HEK293 (cell line): Measurements from ENCODE around the gene RNASEH2A.
A peak's percentile ranks its signal among the peaks of the same experiment; 100 is the strongest.

Experiments used
- BCL11A ChIP-seq: fragments of 450-650 bp; formaldehyde crosslinking; IDR thresholded peaks from 2 replicates; pipeline ENCODE4 v1.5.1; 2016; ENCODE audit warnings: low read depth, missing biosample characterization, missing genetic modification characterization
- EGR2 ChIP-seq: fragments of 450-650 bp; formaldehyde crosslinking; IDR thresholded peaks from 2 replicates; pipeline ENCODE4 v1.5.1; 2016; ENCODE audit warnings: low read depth, missing biosample characterization, missing genetic modification characterization
- RBAK ChIP-seq: fragments of 450-650 bp; formaldehyde crosslinking; IDR thresholded peaks from 2 replicates; pipeline ENCODE4 v1.5.1; 2016; ENCODE audit warnings: missing biosample characterization, missing genetic modification characterization
- SP7 ChIP-seq: fragments of 450-650 bp; formaldehyde crosslinking; IDR thresholded peaks from 2 replicates; pipeline ENCODE4 v1.5.1; 2016; ENCODE audit warnings: missing biosample characterization, missing genetic modification characterization
- ZBTB7A ChIP-seq: fragments of 450-650 bp; formaldehyde crosslinking; IDR thresholded peaks from 2 replicates; pipeline ENCODE4 v1.5.1; 2016; ENCODE audit warnings: low read depth, missing biosample characterization, missing genetic modification characterization
- ZNF121 ChIP-seq: fragments of 450-650 bp; formaldehyde crosslinking; IDR thresholded peaks from 2 replicates; pipeline ENCODE4 v1.5.1; 2016; ENCODE audit warnings: missing biosample characterization, missing genetic modification characterization
- ZNF175 ChIP-seq: fragments of 450-650 bp; formaldehyde crosslinking; IDR thresholded peaks from 2 replicates; pipeline ENCODE4 v1.5.1; 2016; ENCODE audit warnings: missing biosample characterization, missing genetic modification characterization
- ZNF184 ChIP-seq: fragments of 450-650 bp; IDR thresholded peaks from 2 replicates; pipeline ENCODE4 v1.5.1; 2018; ENCODE audit warnings: missing biosample characterization, mild to moderate bottlenecking, missing genetic modification characterization
- ZNF202 ChIP-seq: fragments of 450-650 bp; formaldehyde crosslinking; IDR thresholded peaks from 2 replicates; pipeline ENCODE4 v1.5.1; 2016; ENCODE audit warnings: missing biosample characterization, missing genetic modification characterization, borderline replicate concordance
- ZNF391 ChIP-seq: fragments of 450-650 bp; formaldehyde crosslinking; IDR thresholded peaks from 2 replicates; pipeline ENCODE4 v1.5.1; 2016; ENCODE audit warnings: low read depth, missing biosample characterization, missing genetic modification characterization, borderline replicate concordance
- ZNF623 ChIP-seq: fragments of 450-650 bp; formaldehyde crosslinking; IDR thresholded peaks from 2 replicates; pipeline ENCODE4 v1.5.1; 2016; ENCODE audit warnings: missing biosample characterization, missing genetic modification characterization
- ZNF677 ChIP-seq: fragments of 450-650 bp; IDR thresholded peaks from 2 replicates; pipeline ENCODE4 v1.5.0; 2018; ENCODE audit warnings: missing biosample characterization, mild to moderate bottlenecking, missing genetic modification characterization, moderate library complexity
- ZNF791 ChIP-seq: fragments of 450-650 bp; formaldehyde crosslinking; IDR thresholded peaks from 2 replicates; pipeline ENCODE4 v1.5.1; 2016; ENCODE audit warnings: missing biosample characterization, missing genetic modification characterization
- TF ChIP-seq, protein P1 (sequence below): fragments of 450-650 bp; formaldehyde crosslinking; IDR thresholded peaks from 2 replicates; pipeline ENCODE4 v1.5.1; 2016; ENCODE audit warnings: missing biosample characterization, missing genetic modification characterization
- TF ChIP-seq, protein P2 (sequence below): fragments of 450-650 bp; formaldehyde crosslinking; IDR thresholded peaks from 2 replicates; pipeline ENCODE4 v1.5.1; 2017; ENCODE audit warnings: missing biosample characterization, mild to moderate bottlenecking, missing genetic modification characterization, moderate library complexity
- TF ChIP-seq, protein P3 (sequence below): fragments of 450-650 bp; formaldehyde crosslinking; IDR thresholded peaks from 2 replicates; pipeline ENCODE4 v1.5.1; 2016; ENCODE audit warnings: missing biosample characterization, missing genetic modification characterization
- TF ChIP-seq, protein P4 (sequence below): fragments of 450-650 bp; formaldehyde crosslinking; IDR thresholded peaks from 2 replicates; pipeline ENCODE4 v1.5.0; 2017; ENCODE audit warnings: missing biosample characterization, missing genetic modification characterization, borderline replicate concordance
- TF ChIP-seq, protein P5 (sequence below): fragments of 450-650 bp; formaldehyde crosslinking; IDR thresholded peaks from 2 replicates; pipeline ENCODE4 v1.5.1; 2016; ENCODE audit warnings: missing biosample characterization, missing genetic modification characterization, low read depth
- TF ChIP-seq, protein P6 (sequence below): fragments of 450-650 bp; formaldehyde crosslinking; IDR thresholded peaks from 2 replicates; pipeline ENCODE4 v1.5.1; 2016; ENCODE audit warnings: missing biosample characterization, missing genetic modification characterization

The RNASEH2A gene

DNA sequence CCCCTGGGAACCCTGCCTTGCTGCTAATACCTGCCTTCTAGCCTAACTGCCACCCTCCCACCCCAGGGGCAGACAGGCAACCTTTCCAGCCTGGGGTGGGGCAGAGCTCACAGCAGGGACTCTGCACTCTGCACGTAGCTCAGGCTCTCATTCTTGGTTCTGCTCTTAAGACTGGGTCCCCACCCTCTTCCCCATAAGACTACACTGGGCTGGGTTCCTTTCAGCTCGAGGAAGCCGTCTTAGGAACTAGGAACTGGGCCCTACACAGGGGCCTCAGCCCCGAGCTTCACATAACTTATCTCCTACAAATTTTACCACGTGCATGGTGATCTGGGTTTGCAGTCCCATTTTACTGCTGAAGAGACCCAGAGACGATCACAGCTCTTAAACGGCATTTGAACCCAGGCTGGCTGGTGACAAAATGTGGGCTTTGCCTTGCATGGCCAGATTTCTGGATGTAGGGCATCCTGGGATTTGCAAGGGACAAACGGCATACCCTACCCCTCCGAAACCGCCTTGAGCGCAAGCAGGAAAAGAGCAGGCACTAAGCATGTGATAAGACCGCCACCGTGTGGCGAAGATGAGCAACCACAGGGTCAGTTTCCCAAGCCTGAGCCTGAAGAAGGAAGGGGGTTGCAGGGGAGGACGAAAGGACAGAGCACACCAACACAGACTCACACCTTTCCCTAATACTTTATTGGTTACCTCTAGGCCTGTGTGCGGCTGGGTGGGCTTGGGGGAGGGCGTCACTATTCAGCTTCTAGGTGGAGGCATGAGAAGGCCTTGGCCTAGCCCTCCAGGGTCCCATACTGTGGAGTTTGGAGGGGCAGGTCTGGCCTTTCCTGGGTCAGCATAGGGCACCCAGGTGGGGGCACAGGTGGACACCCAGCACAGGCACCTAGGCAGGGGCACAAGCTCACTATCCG is 10.0 kb upstream of the RNASEH2A start (continued):
- TF ChIP-seq, protein P1, sequence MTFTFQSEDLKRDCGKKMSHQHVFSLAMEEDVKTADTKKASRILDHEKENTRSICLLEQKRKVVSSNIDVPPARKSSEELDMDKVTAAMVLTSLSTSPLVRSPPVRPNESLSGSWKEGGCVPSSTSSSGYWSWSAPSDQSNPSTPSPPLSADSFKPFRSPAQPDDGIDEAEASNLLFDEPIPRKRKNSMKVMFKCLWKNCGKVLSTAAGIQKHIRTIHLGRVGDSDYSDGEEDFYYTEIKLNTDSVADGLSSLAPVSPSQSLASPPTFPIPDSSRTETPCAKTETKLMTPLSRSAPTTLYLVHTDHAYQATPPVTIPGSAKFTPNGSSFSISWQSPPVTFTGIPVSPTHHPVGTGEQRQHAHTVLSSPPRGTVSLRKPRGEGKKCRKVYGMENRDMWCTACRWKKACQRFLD (tag by site-specific recombination) = no peak
- no peak for TF ChIP-seq ZNF677 (tag by site-specific recombination)
- TF ChIP-seq, protein P2, sequence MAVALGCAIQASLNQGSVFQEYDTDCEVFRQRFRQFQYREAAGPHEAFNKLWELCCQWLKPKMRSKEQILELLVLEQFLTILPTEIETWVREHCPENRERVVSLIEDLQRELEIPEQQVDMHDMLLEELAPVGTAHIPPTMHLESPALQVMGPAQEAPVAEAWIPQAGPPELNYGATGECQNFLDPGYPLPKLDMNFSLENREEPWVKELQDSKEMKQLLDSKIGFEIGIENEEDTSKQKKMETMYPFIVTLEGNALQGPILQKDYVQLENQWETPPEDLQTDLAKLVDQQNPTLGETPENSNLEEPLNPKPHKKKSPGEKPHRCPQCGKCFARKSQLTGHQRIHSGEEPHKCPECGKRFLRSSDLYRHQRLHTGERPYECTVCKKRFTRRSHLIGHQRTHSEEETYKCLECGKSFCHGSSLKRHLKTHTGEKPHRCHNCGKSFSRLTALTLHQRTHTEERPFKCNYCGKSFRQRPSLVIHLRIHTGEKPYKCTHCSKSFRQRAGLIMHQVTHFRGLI (tag by site-specific recombination) = no peak
- TF ChIP-seq ZNF623 (tag by site-specific recombination) = no peak
- no peak for TF ChIP-seq BCL11A
- TF ChIP-seq, protein P3, sequence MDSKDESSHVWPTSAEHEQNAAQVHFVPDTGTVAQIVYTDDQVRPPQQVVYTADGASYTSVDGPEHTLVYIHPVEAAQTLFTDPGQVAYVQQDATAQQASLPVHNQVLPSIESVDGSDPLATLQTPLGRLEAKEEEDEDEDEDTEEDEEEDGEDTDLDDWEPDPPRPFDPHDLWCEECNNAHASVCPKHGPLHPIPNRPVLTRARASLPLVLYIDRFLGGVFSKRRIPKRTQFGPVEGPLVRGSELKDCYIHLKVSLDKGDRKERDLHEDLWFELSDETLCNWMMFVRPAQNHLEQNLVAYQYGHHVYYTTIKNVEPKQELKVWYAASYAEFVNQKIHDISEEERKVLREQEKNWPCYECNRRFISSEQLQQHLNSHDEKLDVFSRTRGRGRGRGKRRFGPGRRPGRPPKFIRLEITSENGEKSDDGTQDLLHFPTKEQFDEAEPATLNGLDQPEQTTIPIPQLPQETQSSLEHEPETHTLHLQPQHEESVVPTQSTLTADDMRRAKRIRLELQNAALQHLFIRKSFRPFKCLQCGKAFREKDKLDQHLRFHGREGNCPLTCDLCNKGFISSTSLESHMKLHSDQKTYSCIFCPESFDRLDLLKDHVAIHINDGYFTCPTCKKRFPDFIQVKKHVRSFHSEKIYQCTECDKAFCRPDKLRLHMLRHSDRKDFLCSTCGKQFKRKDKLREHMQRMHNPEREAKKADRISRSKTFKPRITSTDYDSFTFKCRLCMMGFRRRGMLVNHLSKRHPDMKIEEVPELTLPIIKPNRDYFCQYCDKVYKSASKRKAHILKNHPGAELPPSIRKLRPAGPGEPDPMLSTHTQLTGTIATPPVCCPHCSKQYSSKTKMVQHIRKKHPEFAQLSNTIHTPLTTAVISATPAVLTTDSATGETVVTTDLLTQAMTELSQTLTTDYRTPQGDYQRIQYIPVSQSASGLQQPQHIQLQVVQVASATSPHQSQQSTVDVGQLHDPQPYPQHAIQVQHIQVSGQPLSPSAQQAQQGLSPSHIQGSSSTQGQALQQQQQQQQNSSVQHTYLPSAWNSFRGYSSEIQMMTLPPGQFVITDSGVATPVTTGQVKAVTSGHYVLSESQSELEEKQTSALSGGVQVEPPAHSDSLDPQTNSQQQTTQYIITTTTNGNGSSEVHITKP (tag by site-specific recombination) = peak; percentile 48
- TF ChIP-seq, protein P4, sequence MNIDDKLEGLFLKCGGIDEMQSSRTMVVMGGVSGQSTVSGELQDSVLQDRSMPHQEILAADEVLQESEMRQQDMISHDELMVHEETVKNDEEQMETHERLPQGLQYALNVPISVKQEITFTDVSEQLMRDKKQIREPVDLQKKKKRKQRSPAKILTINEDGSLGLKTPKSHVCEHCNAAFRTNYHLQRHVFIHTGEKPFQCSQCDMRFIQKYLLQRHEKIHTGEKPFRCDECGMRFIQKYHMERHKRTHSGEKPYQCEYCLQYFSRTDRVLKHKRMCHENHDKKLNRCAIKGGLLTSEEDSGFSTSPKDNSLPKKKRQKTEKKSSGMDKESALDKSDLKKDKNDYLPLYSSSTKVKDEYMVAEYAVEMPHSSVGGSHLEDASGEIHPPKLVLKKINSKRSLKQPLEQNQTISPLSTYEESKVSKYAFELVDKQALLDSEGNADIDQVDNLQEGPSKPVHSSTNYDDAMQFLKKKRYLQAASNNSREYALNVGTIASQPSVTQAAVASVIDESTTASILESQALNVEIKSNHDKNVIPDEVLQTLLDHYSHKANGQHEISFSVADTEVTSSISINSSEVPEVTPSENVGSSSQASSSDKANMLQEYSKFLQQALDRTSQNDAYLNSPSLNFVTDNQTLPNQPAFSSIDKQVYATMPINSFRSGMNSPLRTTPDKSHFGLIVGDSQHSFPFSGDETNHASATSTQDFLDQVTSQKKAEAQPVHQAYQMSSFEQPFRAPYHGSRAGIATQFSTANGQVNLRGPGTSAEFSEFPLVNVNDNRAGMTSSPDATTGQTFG = no peak
- TF ChIP-seq, protein P5, sequence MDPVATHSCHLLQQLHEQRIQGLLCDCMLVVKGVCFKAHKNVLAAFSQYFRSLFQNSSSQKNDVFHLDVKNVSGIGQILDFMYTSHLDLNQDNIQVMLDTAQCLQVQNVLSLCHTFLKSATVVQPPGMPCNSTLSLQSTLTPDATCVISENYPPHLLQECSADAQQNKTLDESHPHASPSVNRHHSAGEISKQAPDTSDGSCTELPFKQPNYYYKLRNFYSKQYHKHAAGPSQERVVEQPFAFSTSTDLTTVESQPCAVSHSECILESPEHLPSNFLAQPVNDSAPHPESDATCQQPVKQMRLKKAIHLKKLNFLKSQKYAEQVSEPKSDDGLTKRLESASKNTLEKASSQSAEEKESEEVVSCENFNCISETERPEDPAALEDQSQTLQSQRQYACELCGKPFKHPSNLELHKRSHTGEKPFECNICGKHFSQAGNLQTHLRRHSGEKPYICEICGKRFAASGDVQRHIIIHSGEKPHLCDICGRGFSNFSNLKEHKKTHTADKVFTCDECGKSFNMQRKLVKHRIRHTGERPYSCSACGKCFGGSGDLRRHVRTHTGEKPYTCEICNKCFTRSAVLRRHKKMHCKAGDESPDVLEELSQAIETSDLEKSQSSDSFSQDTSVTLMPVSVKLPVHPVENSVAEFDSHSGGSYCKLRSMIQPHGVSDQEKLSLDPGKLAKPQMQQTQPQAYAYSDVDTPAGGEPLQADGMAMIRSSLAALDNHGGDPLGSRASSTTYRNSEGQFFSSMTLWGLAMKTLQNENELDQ = no peak
- TF ChIP-seq ZNF175 (tag by site-specific recombination) = no peak
- no peak; the same call in 1 of the 2 replicates for TF ChIP-seq ZBTB7A
- no peak for TF ChIP-seq ZNF184 (tag by site-specific recombination)
- TF ChIP-seq ZNF791 (tag by site-specific recombination) = no peak
- TF ChIP-seq, protein P6, sequence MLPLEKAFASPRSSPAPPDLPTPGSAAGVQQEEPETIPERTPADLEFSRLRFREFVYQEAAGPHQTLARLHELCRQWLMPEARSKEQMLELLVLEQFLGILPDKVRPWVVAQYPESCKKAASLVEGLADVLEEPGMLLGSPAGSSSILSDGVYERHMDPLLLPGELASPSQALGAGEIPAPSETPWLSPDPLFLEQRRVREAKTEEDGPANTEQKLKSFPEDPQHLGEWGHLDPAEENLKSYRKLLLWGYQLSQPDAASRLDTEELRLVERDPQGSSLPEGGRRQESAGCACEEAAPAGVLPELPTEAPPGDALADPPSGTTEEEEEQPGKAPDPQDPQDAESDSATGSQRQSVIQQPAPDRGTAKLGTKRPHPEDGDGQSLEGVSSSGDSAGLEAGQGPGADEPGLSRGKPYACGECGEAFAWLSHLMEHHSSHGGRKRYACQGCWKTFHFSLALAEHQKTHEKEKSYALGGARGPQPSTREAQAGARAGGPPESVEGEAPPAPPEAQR (tag by site-specific recombination) = no peak
- no peak for TF ChIP-seq ZNF121
- no peak for TF ChIP-seq EGR2 (tag by site-specific recombination)
- no peak for TF ChIP-seq ZNF202
- TF ChIP-seq SP7 (tag by site-specific recombination) = peak; percentile 46; the same call in 1 of the 2 replicates
- no peak for TF ChIP-seq ZNF391 (tag by site-specific recombination)
- TF ChIP-seq RBAK (tag by site-specific recombination) = no peak
